ENCODE results near the gene PLCD4. TPM values are rescaled to one million over a fixed set of nuclear protein-coding genes. Genes with fewer than 3 reads are reported as not detected.

The PLCD4 gene
- polyA plus RNA-seq, 2 of the 4 experiments (the other 2 are of a cell fraction): 1.2 to 2.8 TPM

DNA sequence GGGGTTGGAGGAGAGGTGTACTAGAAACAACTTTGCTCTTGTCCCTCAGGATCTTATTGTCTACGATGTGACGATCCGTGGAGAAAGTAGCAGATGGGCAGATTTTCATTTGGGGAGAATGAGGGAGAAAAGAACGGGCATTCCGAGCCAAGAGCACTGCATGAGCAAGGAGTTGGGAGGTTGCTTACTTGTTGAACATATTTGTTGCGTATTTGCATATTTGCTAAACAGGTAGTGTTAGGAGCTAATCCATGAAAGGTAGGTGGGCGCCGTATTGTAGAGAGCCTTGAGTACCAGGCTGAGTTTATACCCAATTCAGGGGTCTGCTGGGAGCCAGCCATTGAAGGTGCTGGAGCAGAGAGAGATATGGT is 52.3 kb downstream of the PLCD4 start:
- H3K27ac ChIP-seq: peak overlapping the region; percentile 93 to 95
- no peak for TF ChIP-seq JUN (IDR thresholded peaks at IDR 0.05)
- TF ChIP-seq FOXS1 (CRISPR knock-in tag; IDR thresholded peaks at IDR 0.05): no peak
- H3K4me3 ChIP-seq: peak overlapping the region; percentile 77
- WGBS (ENCODE audit: missing lambda C conversion rate): 25% methylated on average over 8 of the region's 8 CpGs
- peak overlapping the region; percentile 72 for H3K4me2 ChIP-seq
- FAIRE-seq: no peak
- peaks cover 14% of the 10 kb centered on the region; the same call in 2 of the 3 replicates for H3K4me1 ChIP-seq
- ATAC-seq: no peak
- ChIA-PET POLR2A (interaction anchor here (0.6 to 4.0 kb wide), 5 partner anchors 12 to 431 kb away, joined by 3 to 37 read pairs (median 3); partner anchors contain the start of genes RNF25 and STK36), CTCF (interaction anchor here (0.6 to 7.8 kb wide), 11 partner anchors 11 to 375 kb away, joined by 3 to 76 read pairs (median 7); partner anchors contain the start of genes RNF25 and STK36)
- H3K9me3 ChIP-seq: no peaks in the 10 kb centered on the region
- no peak for DNase-seq (ENCODE audit: low read depth in 1 of 2, low spot score in 1 of 2)

DNA sequence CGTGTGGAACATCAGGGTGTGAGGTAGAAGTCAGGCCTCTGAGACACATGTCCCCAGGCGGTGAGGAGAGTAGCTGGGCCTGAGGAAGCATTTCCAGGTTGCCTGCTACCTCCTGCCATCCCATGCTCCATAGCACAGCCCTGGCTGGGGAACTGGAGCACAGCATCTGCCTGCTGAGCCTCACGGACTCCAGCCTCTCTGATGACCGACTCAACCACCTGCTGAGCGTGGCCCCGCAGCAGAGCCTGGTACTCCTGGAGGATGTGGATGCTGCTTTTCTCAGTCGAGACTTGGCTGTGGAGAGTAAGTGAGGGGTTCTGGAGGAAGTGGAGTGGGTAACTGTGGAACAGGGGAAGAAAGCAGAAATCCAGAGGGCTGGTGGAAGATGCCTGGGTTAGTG is 54.7 kb downstream of the PLCD4 start:
- H3K4me1 ChIP-seq: peaks cover 14% of the 10 kb centered on the region; the same call in 2 of the 3 replicates
- ATAC-seq: no peak
- CTCF ChIA-PET: interaction anchor here (1.1 to 7.8 kb wide), 2 partner anchors 15 to 185 kb away, joined by 3 to 76 read pairs; no protein-coding TSS in a partner anchor
- POLR2A ChIA-PET: no interaction called here
- H3K27ac ChIP-seq: no peak overlapping the region
- H3K9me3 ChIP-seq: no peaks in the 10 kb centered on the region
- no peak for TF ChIP-seq MYC (IDR thresholded peaks at IDR 0.05; ENCODE audit: borderline replicate concordance, low read length)
- TF ChIP-seq RARB (CRISPR knock-in tag; IDR thresholded peaks at IDR 0.05): no peak
- TF ChIP-seq, protein P1, sequence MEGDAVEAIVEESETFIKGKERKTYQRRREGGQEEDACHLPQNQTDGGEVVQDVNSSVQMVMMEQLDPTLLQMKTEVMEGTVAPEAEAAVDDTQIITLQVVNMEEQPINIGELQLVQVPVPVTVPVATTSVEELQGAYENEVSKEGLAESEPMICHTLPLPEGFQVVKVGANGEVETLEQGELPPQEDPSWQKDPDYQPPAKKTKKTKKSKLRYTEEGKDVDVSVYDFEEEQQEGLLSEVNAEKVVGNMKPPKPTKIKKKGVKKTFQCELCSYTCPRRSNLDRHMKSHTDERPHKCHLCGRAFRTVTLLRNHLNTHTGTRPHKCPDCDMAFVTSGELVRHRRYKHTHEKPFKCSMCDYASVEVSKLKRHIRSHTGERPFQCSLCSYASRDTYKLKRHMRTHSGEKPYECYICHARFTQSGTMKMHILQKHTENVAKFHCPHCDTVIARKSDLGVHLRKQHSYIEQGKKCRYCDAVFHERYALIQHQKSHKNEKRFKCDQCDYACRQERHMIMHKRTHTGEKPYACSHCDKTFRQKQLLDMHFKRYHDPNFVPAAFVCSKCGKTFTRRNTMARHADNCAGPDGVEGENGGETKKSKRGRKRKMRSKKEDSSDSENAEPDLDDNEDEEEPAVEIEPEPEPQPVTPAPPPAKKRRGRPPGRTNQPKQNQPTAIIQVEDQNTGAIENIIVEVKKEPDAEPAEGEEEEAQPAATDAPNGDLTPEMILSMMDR (IDR thresholded peaks at IDR 0.05): no peak
- no peak for TF ChIP-seq RCOR1 (IDR thresholded peaks at IDR 0.05; ENCODE audit: low read depth, low read length)
- TF ChIP-seq, protein P2, sequence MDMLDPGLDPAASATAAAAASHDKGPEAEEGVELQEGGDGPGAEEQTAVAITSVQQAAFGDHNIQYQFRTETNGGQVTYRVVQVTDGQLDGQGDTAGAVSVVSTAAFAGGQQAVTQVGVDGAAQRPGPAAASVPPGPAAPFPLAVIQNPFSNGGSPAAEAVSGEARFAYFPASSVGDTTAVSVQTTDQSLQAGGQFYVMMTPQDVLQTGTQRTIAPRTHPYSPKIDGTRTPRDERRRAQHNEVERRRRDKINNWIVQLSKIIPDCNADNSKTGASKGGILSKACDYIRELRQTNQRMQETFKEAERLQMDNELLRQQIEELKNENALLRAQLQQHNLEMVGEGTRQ (IDR thresholded peaks at IDR 0.05): no peak
- TF ChIP-seq BHLHE40 (IDR thresholded peaks at IDR 0.05; ENCODE audit: low read depth, low read length): no peak
- TF ChIP-seq KDM1A (IDR thresholded peaks at IDR 0.05; ENCODE audit: low read depth): no peak
- no peak for TF ChIP-seq CEBPB (IDR thresholded peaks at IDR 0.05)
- no peak for TF ChIP-seq EP300 (IDR thresholded peaks at IDR 0.05)
- TF ChIP-seq PBX3 (IDR thresholded peaks at IDR 0.05): no peak
- TF ChIP-seq RNF2 (IDR thresholded peaks at IDR 0.05; ENCODE audit: borderline replicate concordance, low read depth): no peak
- no peak for TF ChIP-seq MAFK (IDR thresholded peaks at IDR 0.05; ENCODE audit: partially characterized antibody)
- no peak for TF ChIP-seq CBX2 (IDR thresholded peaks at IDR 0.05; ENCODE audit: borderline replicate concordance, low read depth)
- no peak for TF ChIP-seq SMC3 (IDR thresholded peaks at IDR 0.05)
- TF ChIP-seq FOSL2 (IDR thresholded peaks at IDR 0.05): no peak
- no peak for TF ChIP-seq FOSL2 (CRISPR knock-in tag; IDR thresholded peaks at IDR 0.05)
- 93% methylated on average over 3 of the region's 7 CpGs for WGBS (ENCODE audit: missing lambda C conversion rate)
- H3K4me2 ChIP-seq: no peak overlapping the region
- no peak for DNase-seq (ENCODE audit: low read depth in 1 of 2, low spot score in 1 of 2)
- FAIRE-seq: no peak
- no peak overlapping the region for H3K4me3 ChIP-seq

- 86% methylated on average over 10 of the region's 10 CpGs for WGBS (ENCODE audit: missing lambda C conversion rate)
- DNase-seq (ENCODE audit: low read depth in 1 of 2, low spot score in 1 of 2) (no peak), FAIRE-seq (no peak), ATAC-seq (no peak)
- POLR2A ChIA-PET: no interaction called here
- no peak overlapping the region for H3K4me3 ChIP-seq
- no peak overlapping the region for H3K4me2 ChIP-seq
- TF ChIP-seq RFX5 (IDR thresholded peaks at IDR 0.05) (no peak), NFE2L2 (conservative IDR thresholded peaks at IDR 0.05; ENCODE audit: low read length) (no peak), CHD2 (IDR thresholded peaks at IDR 0.05; ENCODE audit: low read length, partially characterized antibody) (no peak), MYC (IDR thresholded peaks at IDR 0.05; ENCODE audit: borderline replicate concordance, low read length) (no peak), MAX (IDR thresholded peaks at IDR 0.05) (no peak), ESRRA (IDR thresholded peaks at IDR 0.05; ENCODE audit: borderline replicate concordance, low read length) (no peak), JUN (IDR thresholded peaks at IDR 0.05) (no peak), TP53 (CRISPR knock-in tag; IDR thresholded peaks at IDR 0.05) (no peak), EHMT2 (IDR thresholded peaks at IDR 0.05; ENCODE audit: low read depth) (no peak), POLR2A (IDR thresholded peaks at IDR 0.05; ENCODE audit: low read length) (no peak), HDAC2 (IDR thresholded peaks at IDR 0.05) (no peak), RARB (CRISPR knock-in tag; IDR thresholded peaks at IDR 0.05) (no peak), TFCP2L1 (CRISPR knock-in tag; IDR thresholded peaks at IDR 0.05) (no peak), CEBPB (IDR thresholded peaks at IDR 0.05) (no peak), JUNB (IDR thresholded peaks at IDR 0.05) (no peak), RNF2 (IDR thresholded peaks at IDR 0.05; ENCODE audit: borderline replicate concordance, low read depth) (no peak), HEYL (CRISPR knock-in tag; IDR thresholded peaks at IDR 0.05) (no peak), MAZ (IDR thresholded peaks at IDR 0.05; ENCODE audit: borderline replicate concordance, low read depth, low read length) (no peak), FOXS1 (CRISPR knock-in tag; IDR thresholded peaks at IDR 0.05) (no peak)
- TF ChIP-seq, protein P3, sequence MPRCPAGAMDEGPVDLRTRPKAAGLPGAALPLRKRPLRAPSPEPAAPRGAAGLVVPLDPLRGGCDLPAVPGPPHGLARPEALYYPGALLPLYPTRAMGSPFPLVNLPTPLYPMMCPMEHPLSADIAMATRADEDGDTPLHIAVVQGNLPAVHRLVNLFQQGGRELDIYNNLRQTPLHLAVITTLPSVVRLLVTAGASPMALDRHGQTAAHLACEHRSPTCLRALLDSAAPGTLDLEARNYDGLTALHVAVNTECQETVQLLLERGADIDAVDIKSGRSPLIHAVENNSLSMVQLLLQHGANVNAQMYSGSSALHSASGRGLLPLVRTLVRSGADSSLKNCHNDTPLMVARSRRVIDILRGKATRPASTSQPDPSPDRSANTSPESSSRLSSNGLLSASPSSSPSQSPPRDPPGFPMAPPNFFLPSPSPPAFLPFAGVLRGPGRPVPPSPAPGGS (IDR thresholded peaks at IDR 0.05): no peak
- H3K27ac ChIP-seq: no peak overlapping the region
- CTCF ChIA-PET: interaction anchor here (1.1 to 2.4 kb wide), 2 partner anchors 25 to 185 kb away, joined by 3 to 9 read pairs; no protein-coding TSS in a partner anchor
- peaks cover 12% of the 10 kb centered on the region; the same call in 2 of the 3 replicates for H3K4me1 ChIP-seq
- no peaks in the 10 kb centered on the region for H3K9me3 ChIP-seq
Observed at GRCh38 chr2:218662827-218663226, 55.1 kb downstream of the PLCD4 start.

Data from A549 (cell line).